ENCODE measurements around the gene NGDN. TPM values are rescaled to one million over a fixed set of nuclear protein-coding genes. Genes with fewer than 3 reads are reported as not detected.

NGDN gene
- total RNA-seq, 1 experiment from 2014 or later: 65.3 TPM

GRCh38 chr14:23478109-23478759 lies 8.7 kb downstream of the NGDN start:
- peak; percentile 26 for DNase-seq (ENCODE audit: low spot score)

- no peak for DNase-seq (ENCODE audit: low spot score)
Measured at GRCh38 chr14:23481362-23481970, 12.0 kb downstream of the NGDN start.

- DNase-seq (ENCODE audit: low spot score): no peak
Measured at GRCh38 chr14:23481979-23482822, 12.7 kb downstream of the NGDN start.

GRCh38 chr14:23482823-23483148 lies 13.3 kb downstream of the NGDN start:
- DNase-seq (ENCODE audit: low spot score): no peak

GRCh38 chr14:23483236-23483854 lies 13.8 kb downstream of the NGDN start:
- peak; percentile 10 for DNase-seq (ENCODE audit: low spot score)

- DNase-seq (ENCODE audit: low spot score): no peak
Measured at GRCh38 chr14:23485326-23485725, 15.8 kb downstream of the NGDN start.

- no peak for DNase-seq (ENCODE audit: low spot score)
Measured at GRCh38 chr14:23486036-23486435, 16.5 kb downstream of the NGDN start.

GRCh38 chr14:23487216-23487615 lies 17.7 kb downstream of the NGDN start:
- DNase-seq (ENCODE audit: low spot score): no peak

GRCh38 chr14:23492618-23493272 lies 23.2 kb downstream of the NGDN start:
- DNase-seq (ENCODE audit: low spot score): no peak

- no peak for DNase-seq (ENCODE audit: low spot score)
Measured at GRCh38 chr14:23494223-23494622, 24.7 kb downstream of the NGDN start.

- no peak for DNase-seq (ENCODE audit: low spot score)
Measured at GRCh38 chr14:23512156-23512555, 42.7 kb downstream of the NGDN start.

- no peak for DNase-seq (ENCODE audit: low spot score)
Measured at GRCh38 chr14:23513005-23513817, 43.7 kb downstream of the NGDN start.

- DNase-seq (ENCODE audit: low spot score): no peak
Measured at GRCh38 chr14:23513818-23514643, 44.5 kb downstream of the NGDN start.

- peak; percentile 15 for DNase-seq (ENCODE audit: low spot score)
Measured at GRCh38 chr14:23514644-23514957, 45.1 kb downstream of the NGDN start.

GRCh38 chr14:23517650-23518326 lies 48.3 kb downstream of the NGDN start:
- DNase-seq (ENCODE audit: low spot score): no peak

- DNase-seq (ENCODE audit: low spot score): no peak
Measured at GRCh38 chr14:23518709-23519108, 49.2 kb downstream of the NGDN start.

- DNase-seq (ENCODE audit: low spot score): no peak
Measured at GRCh38 chr14:23520899-23521533, 51.5 kb downstream of the NGDN start.

GRCh38 chr14:23521785-23522640 lies 52.5 kb downstream of the NGDN start:
- no peak for DNase-seq (ENCODE audit: low spot score)

All from H4 (cell line).